Right lobe of liver (tissue), 4 donors: ENCODE measurements around the gene KPTN.

ENCODE experiments used
- CTCF ChIP-seq, 4 donors: fragments of 200-600 bp in 3 of 4; fragments of 450-650 bp in 1 of 4; IDR thresholded peaks; one replicate each; pipeline versions ENCODE4 v1.5.1 to v1.8.0; 2016 to 2022; ENCODE audit warnings: antibody characterized with exemption in 4 of 4, mild to moderate bottlenecking in 2 of 4
- POLR2A ChIP-seq: fragments of 450-650 bp; IDR thresholded peaks from one replicate; pipeline ENCODE4 v1.6.1; 2017; ENCODE audit warnings: antibody characterized with exemption, mild to moderate bottlenecking
- donor health status: DM: no; HTN: no; CAD: no.
- donor health status: DM: no; HTN: no; CAD: no.
- donor health status: DM: no; HTN: yes; CAD: no.

- no peak for TF ChIP-seq POLR2A
- TF ChIP-seq CTCF (IDR thresholded peaks at IDR 0.05) = no peak
Measured at GRCh38 chr19:47456721-47457474, 27.1 kb downstream of the KPTN start.
